ENCODE data around the gene MOV10. TPM values are rescaled to one million over a fixed set of nuclear protein-coding genes. Genes with fewer than 3 reads are reported as not detected.
A peak's percentile ranks its signal among the peaks of the same experiment; 100 is the strongest.

The MOV10 gene
- total RNA-seq = 35.7 and 46.4 TPM in 2 replicates

- TF ChIP-seq CTCF (conservative IDR thresholded peaks at IDR 0.05; ENCODE audit: low read depth, low read length) = no peak
- no peak for DNase-seq (ENCODE audit: low read depth)
- peak within 1 kb of the TSS; percentile 78 for H3K4me3 ChIP-seq (ENCODE audit: low read depth, low read length)
Observed at GRCh38 chr1:112674440-112674985, at the start of gene MOV10. Gene MOV10 (plus strand): TSS chr1:112674659. CDS start chr1:112674913, 254 bp downstream.

GRCh38 chr1:112625696-112626095 is 48.8 kb upstream of the MOV10 start:
- TF ChIP-seq CTCF (conservative IDR thresholded peaks at IDR 0.05; ENCODE audit: low read depth, low read length) = no peak
- no peak overlapping the region for H3K4me3 ChIP-seq (ENCODE audit: low read depth, low read length)
- no peak for DNase-seq (ENCODE audit: low read depth)

GRCh38 chr1:112626193-112626592 is 48.3 kb upstream of the MOV10 start:
- no peak for TF ChIP-seq CTCF (conservative IDR thresholded peaks at IDR 0.05; ENCODE audit: low read depth, low read length)

GRCh38 chr1:112626887-112627286 is 47.6 kb upstream of the MOV10 start:
- H3K4me3 ChIP-seq (ENCODE audit: low read depth, low read length) = no peak overlapping the region
- DNase-seq (ENCODE audit: low read depth) = no peak
- TF ChIP-seq CTCF (conservative IDR thresholded peaks at IDR 0.05; ENCODE audit: low read depth, low read length) = no peak

More at GRCh38 chr1:112626193-112626592, 48.3 kb upstream of the MOV10 start:
- no peak for DNase-seq (ENCODE audit: low read depth)
- H3K4me3 ChIP-seq (ENCODE audit: low read depth, low read length) = no peak overlapping the region

GRCh38 chr1:112628516-112628915 is 45.9 kb upstream of the MOV10 start:
- no peak for DNase-seq (ENCODE audit: low read depth)
- no peak for TF ChIP-seq CTCF (conservative IDR thresholded peaks at IDR 0.05; ENCODE audit: low read depth, low read length)
- no peak overlapping the region for H3K4me3 ChIP-seq (ENCODE audit: low read depth, low read length)

GRCh38 chr1:112629256-112629655 is 45.2 kb upstream of the MOV10 start:
- no peak for TF ChIP-seq CTCF (conservative IDR thresholded peaks at IDR 0.05; ENCODE audit: low read depth, low read length)
- H3K4me3 ChIP-seq (ENCODE audit: low read depth, low read length) = no peak overlapping the region
- no peak for DNase-seq (ENCODE audit: low read depth)

GRCh38 chr1:112633628-112634027 is 40.8 kb upstream of the MOV10 start:
- H3K4me3 ChIP-seq (ENCODE audit: low read depth, low read length) = no peak overlapping the region
- no peak for DNase-seq (ENCODE audit: low read depth)
- no peak for TF ChIP-seq CTCF (conservative IDR thresholded peaks at IDR 0.05; ENCODE audit: low read depth, low read length)

All from epithelial cell of proximal tubule (primary cell).